ENCODE data around the gene STAT3.

- TF ChIP-seq, protein P1, sequence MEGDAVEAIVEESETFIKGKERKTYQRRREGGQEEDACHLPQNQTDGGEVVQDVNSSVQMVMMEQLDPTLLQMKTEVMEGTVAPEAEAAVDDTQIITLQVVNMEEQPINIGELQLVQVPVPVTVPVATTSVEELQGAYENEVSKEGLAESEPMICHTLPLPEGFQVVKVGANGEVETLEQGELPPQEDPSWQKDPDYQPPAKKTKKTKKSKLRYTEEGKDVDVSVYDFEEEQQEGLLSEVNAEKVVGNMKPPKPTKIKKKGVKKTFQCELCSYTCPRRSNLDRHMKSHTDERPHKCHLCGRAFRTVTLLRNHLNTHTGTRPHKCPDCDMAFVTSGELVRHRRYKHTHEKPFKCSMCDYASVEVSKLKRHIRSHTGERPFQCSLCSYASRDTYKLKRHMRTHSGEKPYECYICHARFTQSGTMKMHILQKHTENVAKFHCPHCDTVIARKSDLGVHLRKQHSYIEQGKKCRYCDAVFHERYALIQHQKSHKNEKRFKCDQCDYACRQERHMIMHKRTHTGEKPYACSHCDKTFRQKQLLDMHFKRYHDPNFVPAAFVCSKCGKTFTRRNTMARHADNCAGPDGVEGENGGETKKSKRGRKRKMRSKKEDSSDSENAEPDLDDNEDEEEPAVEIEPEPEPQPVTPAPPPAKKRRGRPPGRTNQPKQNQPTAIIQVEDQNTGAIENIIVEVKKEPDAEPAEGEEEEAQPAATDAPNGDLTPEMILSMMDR (IDR thresholded peaks at IDR 0.05; ENCODE audit: insufficient read depth, low read length, poor library complexity, severe bottlenecking): no peak
- no peak for TF ChIP-seq EZH2phosphoT487 (conservative IDR thresholded peaks at IDR 0.05; ENCODE audit: low read length)
Measured at GRCh38 chr17:42386777-42387657, 1.2 kb downstream of the STAT3 start.

Data from SU-DHL-6 (cell line).